AG04449 (cell line): Measurements from ENCODE around the gene OGFOD3.

ENCODE experiments used
- CTCF ChIA-PET: fragments of 350-600 bp; formaldehyde crosslinking; extraction: SDS; loops from one replicate; lab custom pipeline; 2021; ENCODE audit warnings: antibody characterized with exemption; lab: Yijun Ruan, JAX
- POLR2A ChIA-PET: fragments of 400-600, 350-600 bp; formaldehyde crosslinking; extraction: SDS; loops from one replicate; lab custom pipeline; 2020; ENCODE audit warnings: antibody characterized with exemption, inconsistent platforms; lab: Yijun Ruan, JAX
- DNase-seq: peaks from one replicate; pipeline ENCODE4 v3.0.0-alpha.2; 2010; ENCODE audit warnings: low read depth, low spot score
- H3K4me3 ChIP-seq: 2 replicates; pipeline ENCODE4 v1.5.1; 2011; ENCODE audit warnings: low read depth, mild to moderate bottlenecking, control low read depth, low read length
- CTCF ChIP-seq: IDR thresholded peaks from one replicate; pipeline ENCODE4 v1.5.1; 2011; ENCODE audit warnings: mild to moderate bottlenecking, moderate library complexity, low read length, control low read depth, inconsistent platforms; ENCODE audit not compliant: insufficient read depth; ENCODE audit errors: missing control alignments

OGFOD3 gene

DNA sequence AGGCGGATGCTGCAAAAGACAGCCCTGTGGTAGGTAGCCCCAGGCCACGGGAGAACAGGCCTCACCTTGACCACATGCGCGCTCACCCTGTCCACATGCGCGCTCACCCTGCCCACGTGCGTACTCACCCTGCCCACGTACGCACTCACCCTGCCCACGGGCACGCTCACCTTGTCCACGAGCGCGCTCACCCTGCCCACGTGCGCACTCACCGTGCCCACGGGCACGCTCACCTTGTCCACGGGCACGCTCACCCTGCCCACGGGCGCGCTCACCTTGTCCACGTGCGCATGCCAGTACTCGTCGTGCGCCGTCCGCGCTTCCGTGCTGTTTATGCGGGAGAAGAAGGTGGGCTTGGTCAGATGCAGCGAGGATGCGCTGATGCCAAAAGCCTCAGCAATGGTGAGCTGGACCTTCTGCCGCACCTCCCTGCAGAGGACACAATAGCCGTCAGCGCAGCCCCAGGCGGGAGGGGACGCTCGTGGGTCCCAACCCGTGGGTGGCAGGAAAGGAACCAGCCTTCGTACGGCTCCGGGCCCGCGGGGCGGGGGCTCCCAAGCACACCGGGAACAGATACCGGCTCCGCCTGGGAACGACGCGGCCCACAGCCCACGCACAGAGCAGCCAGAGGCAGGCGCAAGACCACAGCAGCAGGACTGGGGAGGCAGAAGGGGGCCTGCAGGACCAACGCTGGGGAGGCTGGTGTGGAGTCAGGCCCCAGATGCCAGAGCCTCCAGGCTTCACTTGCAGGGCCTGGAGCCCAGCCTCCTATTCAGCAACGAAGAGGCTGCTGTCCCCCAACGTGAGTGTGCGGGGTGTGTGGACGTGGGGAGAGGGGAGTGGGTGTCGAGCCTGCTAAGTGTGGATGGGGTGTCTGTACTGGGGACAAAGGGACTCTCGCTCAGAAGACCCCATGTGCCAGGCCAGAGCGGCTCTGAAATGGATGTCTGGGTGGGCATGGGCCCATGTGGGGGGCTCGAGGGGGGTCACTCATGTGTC is 14.4 kb downstream of the OGFOD3 start:
- H3K4me3 ChIP-seq = no peak overlapping the region
- POLR2A ChIA-PET = no interaction called here
- CTCF ChIA-PET = interaction anchor here (1.3 to 2.5 kb wide), 2 partner anchors 11 to 53 kb away, joined by 5 to 10 read pairs; no protein-coding TSS in a partner anchor
- DNase-seq = no peak
- no peak for TF ChIP-seq CTCF

- no peak for TF ChIP-seq CTCF
- DNase-seq = no peak
- H3K4me3 ChIP-seq = no peak overlapping the region
- ChIA-PET POLR2A (no interaction called here), CTCF (interaction anchor here (0.6 to 2.5 kb wide), 3 partner anchors 11 to 52 kb away, joined by 3 to 10 read pairs (median 3); no protein-coding TSS in a partner anchor)
Observed at GRCh38 chr17:82402865-82403264, 15.5 kb downstream of the OGFOD3 start.

DNA sequence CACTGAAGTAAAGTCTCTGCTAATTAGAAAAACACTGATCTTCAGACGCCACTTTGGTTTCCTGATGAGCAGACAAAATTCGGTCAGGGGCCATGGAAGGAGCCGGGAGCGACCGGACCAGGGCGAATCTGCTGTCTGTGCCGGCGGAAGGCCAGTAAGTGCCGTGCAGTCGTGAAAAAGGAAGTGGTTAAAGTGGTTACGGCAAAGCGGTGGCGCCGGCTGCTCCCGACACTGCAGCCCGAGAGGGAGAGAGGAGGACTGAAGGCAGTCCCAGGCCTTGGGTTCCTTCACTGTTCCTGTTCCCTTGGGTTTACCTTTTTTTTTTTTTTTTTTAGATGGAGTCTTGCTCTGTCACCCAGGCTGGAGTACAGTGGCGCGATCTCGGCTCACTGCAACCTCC is 17.6 kb downstream of the OGFOD3 start:
- POLR2A ChIA-PET = no interaction called here
- CTCF ChIA-PET = interaction anchor here (1.3 to 2.5 kb wide), 2 partner anchors 35 to 50 kb away, joined by 3 to 25 read pairs; no protein-coding TSS in a partner anchor
- no peak for TF ChIP-seq CTCF
- H3K4me3 ChIP-seq = no peak overlapping the region; the same call in 1 of the 2 replicates
- no peak for DNase-seq

DNA sequence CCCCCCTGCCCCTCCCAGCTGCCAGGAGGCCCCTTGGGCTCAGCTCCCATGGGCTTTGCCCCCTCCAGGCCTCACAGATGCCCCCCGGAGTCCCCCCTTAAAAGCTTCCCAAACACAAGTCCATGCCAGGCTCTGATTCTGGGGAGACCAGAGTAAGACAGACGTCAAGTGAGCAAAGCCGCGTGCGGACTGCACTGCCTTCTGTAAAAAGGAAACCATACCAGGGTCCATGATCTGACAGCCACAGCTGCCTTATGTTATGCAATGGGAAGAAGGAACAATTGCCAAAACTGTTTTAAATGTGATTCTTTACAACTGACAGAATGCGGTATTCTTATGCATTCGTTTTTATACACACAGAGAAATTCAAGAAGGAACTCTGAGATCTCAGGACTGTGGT is 18.2 kb downstream of the OGFOD3 start:
- H3K4me3 ChIP-seq = no peak overlapping the region
- TF ChIP-seq CTCF = no peak
- ChIA-PET POLR2A (no interaction called here), CTCF (interaction anchor here (1.2 to 2.8 kb wide), 5 partner anchors 14 to 100 kb away, joined by 3 to 25 read pairs (median 8); partner anchors contain the start of gene TEX19)
- DNase-seq = no peak

DNA sequence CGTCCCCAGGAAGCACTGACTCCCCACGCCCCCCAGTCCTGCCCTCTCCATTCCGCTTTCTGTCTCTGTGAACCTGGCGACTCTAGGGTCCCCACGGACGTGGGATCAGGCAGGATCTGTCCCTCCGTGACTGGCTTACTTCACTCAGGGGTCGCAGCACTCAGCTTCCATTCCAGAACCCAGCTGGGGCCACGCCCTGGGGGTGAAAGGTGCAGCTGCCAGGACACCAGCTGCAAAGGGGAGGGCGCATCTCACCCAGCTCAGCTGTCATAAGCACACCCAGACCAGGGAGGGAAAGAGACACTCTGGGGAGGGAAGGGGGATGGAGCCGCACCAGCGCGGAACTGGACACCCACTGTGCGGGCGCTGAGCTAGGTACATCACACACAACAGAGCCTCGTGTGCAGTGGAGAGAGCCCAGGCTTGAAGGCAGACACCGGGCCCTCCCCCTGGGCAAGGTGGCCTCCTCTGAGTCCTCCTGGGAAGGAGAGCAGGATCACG is 18.7 kb downstream of the OGFOD3 start:
- CTCF ChIA-PET = interaction anchor here (1.2 to 2.8 kb wide), 6 partner anchors 14 to 100 kb away, joined by 3 to 25 read pairs (median 6); partner anchors contain the start of gene TEX19
- POLR2A ChIA-PET = no interaction called here

More for the DNA sequence above, 18.7 kb downstream of the OGFOD3 start:
- DNase-seq = no peak
- no peak for TF ChIP-seq CTCF
- no peak overlapping the region for H3K4me3 ChIP-seq
